OCI-LY3 (cell line): Measurements from ENCODE around the gene AGAP1.
"Not testable (repeated sequence)": the region's sequence is repeated elsewhere in the genome, so short reads cannot be mapped to it uniquely, and the experiment has no call there.

Experiments used
- H2AFZ ChIP-seq: fragments of 200-600, 300-600 bp; shearing (Covaris generic); 2 replicates; pipeline ENCODE4 v1.6.0; 2014; ENCODE audit warnings: antibody characterized with exemption, low read depth, low read length
- H3K27ac ChIP-seq: fragments of 200-600, 300-600 bp; sonication (generic); 2 replicates; pipeline ENCODE4 v1.5.1; 2014; ENCODE audit warnings: mild to moderate bottlenecking, low read length, moderate library complexity, mixed read lengths
- H3K27me3 ChIP-seq: fragments of 200-600, 300-600 bp; sonication (generic); 2 replicates; pipeline ENCODE4 v1.6.1; 2014; ENCODE audit warnings: low read depth, low read length, mixed read lengths
- H3K36me3 ChIP-seq: fragments of 200-600, 300-600 bp; sonication (generic); replicated peaks from 2 replicates; pipeline ENCODE3; 2014; ENCODE audit warnings: low read depth, low read length, mixed read lengths
- H3K4me1 ChIP-seq: fragments of 300-600, 200-600 bp; sonication (generic); 2 replicates; pipeline ENCODE4 v1.6.1; 2014; ENCODE audit warnings: low read length, mixed read lengths
- H3K4me2 ChIP-seq: fragments of 200-600, 300-600 bp; sonication (generic); 2 replicates; pipeline ENCODE4 v1.6.1; 2014; ENCODE audit warnings: low read length, mixed read lengths
- H3K4me3 ChIP-seq: fragments of 300-600, 200-600 bp; sonication (generic); 2 replicates; pipeline ENCODE4 v1.5.1; 2014; ENCODE audit warnings: antibody characterized with exemption, mild to moderate bottlenecking, low read length, moderate library complexity
- H3K79me2 ChIP-seq: fragments of 300-600, 200-600 bp; shearing (Covaris generic); 2 replicates; pipeline ENCODE4 v1.6.1; 2014; ENCODE audit warnings: mild to moderate bottlenecking, low read length, mixed read lengths
- H3K9ac ChIP-seq: fragments of 300-600, 200-600 bp; shearing (Covaris generic); 2 replicates; pipeline ENCODE4 v1.6.0; 2014; ENCODE audit warnings: mild to moderate bottlenecking, low read length, moderate library complexity
- H3K9me3 ChIP-seq: fragments of 200-600, 300-600 bp; shearing (Covaris generic); 2 replicates; pipeline ENCODE4 v1.6.1; 2014; ENCODE audit warnings: low read length, mixed read lengths; ENCODE audit not compliant: insufficient read depth
- H4K20me1 ChIP-seq: fragments of 200-600, 300-600 bp; sonication (generic); 2 replicates; pipeline ENCODE4 v1.6.1; 2016; ENCODE audit warnings: low read length, mixed read lengths; ENCODE audit not compliant: insufficient read depth
- EZH2phosphoT487 ChIP-seq: fragments of 200-600 bp; shearing (Covaris generic); IDR thresholded peaks from 2 replicates; pipeline ENCODE4 v1.6.1; 2018; ENCODE audit warnings: antibody characterized with exemption, mixed run types, low read depth
- TF ChIP-seq, protein P1 (sequence below): fragments of 200-600, 300-600 bp; sonication (generic); IDR thresholded peaks from 2 replicates; pipeline ENCODE4 v1.5.1; 2014; ENCODE audit warnings: antibody characterized with exemption, low read length, low read depth

AGAP1 gene

GRCh38 chr2:236061899-236062298, 568.1 kb downstream of the AGAP1 start:
- no peaks in the 10 kb centered on the region for H3K4me1 ChIP-seq
- no peaks in the 10 kb centered on the region for H4K20me1 ChIP-seq
- no peak overlapping the region for H3K4me3 ChIP-seq
- TF ChIP-seq, protein P1, sequence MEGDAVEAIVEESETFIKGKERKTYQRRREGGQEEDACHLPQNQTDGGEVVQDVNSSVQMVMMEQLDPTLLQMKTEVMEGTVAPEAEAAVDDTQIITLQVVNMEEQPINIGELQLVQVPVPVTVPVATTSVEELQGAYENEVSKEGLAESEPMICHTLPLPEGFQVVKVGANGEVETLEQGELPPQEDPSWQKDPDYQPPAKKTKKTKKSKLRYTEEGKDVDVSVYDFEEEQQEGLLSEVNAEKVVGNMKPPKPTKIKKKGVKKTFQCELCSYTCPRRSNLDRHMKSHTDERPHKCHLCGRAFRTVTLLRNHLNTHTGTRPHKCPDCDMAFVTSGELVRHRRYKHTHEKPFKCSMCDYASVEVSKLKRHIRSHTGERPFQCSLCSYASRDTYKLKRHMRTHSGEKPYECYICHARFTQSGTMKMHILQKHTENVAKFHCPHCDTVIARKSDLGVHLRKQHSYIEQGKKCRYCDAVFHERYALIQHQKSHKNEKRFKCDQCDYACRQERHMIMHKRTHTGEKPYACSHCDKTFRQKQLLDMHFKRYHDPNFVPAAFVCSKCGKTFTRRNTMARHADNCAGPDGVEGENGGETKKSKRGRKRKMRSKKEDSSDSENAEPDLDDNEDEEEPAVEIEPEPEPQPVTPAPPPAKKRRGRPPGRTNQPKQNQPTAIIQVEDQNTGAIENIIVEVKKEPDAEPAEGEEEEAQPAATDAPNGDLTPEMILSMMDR: no peak
- no peak for TF ChIP-seq EZH2phosphoT487
- H3K27me3 ChIP-seq: no peaks in the 10 kb centered on the region
- no peak overlapping the region for H3K9ac ChIP-seq
- H2AFZ ChIP-seq: no peak overlapping the region
- H3K36me3 ChIP-seq: no peaks in the 10 kb centered on the region
- H3K79me2 ChIP-seq: no peaks in the 10 kb centered on the region
- no peak overlapping the region for H3K4me2 ChIP-seq
- H3K9me3 ChIP-seq: no peaks in the 10 kb centered on the region
- H3K27ac ChIP-seq: no peak overlapping the region

DNA sequence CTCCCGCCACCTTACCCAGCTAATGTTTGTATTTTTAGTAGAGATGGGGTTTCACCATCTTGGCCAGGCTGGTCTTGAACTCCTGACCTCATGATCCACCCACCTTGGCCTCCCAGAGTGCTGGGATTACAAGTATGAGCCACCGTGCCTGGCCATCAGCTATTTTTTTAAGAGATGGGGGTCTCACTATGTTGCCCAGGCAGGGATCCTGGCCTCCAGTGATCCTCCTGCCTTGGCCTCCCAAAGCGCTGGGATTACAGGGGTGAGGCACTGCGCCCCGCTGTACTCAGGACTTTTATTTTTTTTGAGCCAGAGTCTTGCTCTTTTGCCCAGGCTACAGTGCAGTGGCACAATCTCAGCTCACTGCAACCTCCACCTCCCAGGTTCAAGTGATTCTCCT, 569.0 kb downstream of the AGAP1 start:
- not testable (repeated sequence) for H2AFZ ChIP-seq, H3K27me3 ChIP-seq, H3K4me1 ChIP-seq, H3K79me2 ChIP-seq, H3K4me3 ChIP-seq, H3K9ac ChIP-seq, H3K4me2 ChIP-seq, H4K20me1 ChIP-seq, H3K36me3 ChIP-seq, H3K9me3 ChIP-seq, H3K27ac ChIP-seq

DNA sequence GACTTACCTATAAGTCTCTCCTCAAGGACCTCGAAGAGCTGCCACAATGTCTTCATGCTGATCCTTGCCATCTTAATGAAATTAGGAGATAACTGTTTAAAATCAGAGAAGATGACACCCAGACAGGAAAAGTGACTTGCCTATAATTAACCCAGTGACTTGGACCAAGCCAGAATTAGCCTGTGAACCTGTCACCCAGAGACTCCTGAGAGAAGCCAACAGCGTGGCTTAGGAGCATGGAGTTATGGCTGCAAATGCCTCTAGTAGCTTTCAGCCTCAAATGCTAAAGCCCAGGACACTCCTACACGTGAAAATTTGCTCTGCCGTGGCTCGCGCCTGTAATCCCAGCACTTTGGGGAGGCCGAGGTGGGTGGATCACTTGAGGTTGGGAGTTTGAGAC, 570.2 kb downstream of the AGAP1 start:
- H3K27me3 ChIP-seq: no peaks in the 10 kb centered on the region
- no peaks in the 10 kb centered on the region for H3K4me1 ChIP-seq
- no peak overlapping the region for H3K9ac ChIP-seq
- no peaks in the 10 kb centered on the region for H3K36me3 ChIP-seq
- no peak overlapping the region for H3K27ac ChIP-seq
- H3K4me3 ChIP-seq: no peak overlapping the region
- TF ChIP-seq, protein P1: no peak
- TF ChIP-seq EZH2phosphoT487: no peak
- no peak overlapping the region for H3K4me2 ChIP-seq
- H4K20me1 ChIP-seq: no peaks in the 10 kb centered on the region
- H2AFZ ChIP-seq: no peak overlapping the region
- H3K9me3 ChIP-seq: no peaks in the 10 kb centered on the region
- no peaks in the 10 kb centered on the region for H3K79me2 ChIP-seq

DNA sequence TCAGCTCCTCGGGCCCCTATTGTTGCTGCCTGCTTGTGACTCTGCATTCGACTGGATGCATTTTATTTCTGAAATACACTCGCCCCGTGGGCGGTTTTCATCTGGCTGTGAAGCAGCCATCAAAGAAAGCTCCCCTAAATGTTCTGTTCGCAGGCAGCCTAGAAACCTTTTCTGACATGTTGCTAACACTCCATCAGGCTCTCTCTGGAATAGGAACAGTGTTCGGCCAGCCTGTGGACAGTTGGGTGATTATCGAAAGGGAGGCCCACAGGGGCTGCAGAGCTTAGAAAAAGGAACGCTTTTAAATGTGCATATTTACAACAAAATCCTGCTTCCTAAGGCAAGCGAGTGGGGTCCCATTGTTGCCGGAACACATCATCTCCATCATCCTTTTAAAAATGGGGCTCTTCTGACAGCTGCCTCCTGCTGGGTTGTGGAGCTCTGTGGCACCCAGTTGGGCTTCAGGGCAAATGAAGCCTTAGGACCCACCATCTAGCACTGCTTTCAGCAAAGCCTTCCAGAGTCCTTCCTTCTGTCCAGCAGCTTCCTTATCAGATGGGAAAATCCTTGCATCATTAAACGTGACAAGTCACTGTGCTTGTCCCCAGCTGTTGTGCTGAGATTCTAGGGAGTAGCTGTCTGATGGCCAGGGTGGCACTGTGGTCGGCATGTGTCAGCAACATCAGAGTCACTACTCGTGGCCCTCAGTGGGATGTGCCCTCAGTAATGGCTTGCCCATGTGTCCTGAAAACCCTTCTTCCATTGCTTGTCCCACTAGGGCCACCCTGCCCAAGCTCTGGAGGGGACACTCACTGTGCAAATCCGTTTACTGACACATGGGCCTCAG, 571.7 kb downstream of the AGAP1 start:
- no peak overlapping the region for H3K4me2 ChIP-seq
- no peak overlapping the region for H3K9ac ChIP-seq
- H4K20me1 ChIP-seq: no peaks in the 10 kb centered on the region
- H3K27me3 ChIP-seq: no peaks in the 10 kb centered on the region
- H3K4me3 ChIP-seq: no peak overlapping the region
- no peak overlapping the region for H2AFZ ChIP-seq
- H3K9me3 ChIP-seq: no peaks in the 10 kb centered on the region
- H3K4me1 ChIP-seq: no peaks in the 10 kb centered on the region
- no peaks in the 10 kb centered on the region for H3K79me2 ChIP-seq
- H3K36me3 ChIP-seq: no peaks in the 10 kb centered on the region
- TF ChIP-seq, protein P1: no peak
- no peak for TF ChIP-seq EZH2phosphoT487
- H3K27ac ChIP-seq: no peak overlapping the region
